ENCODE measurements around the gene SUN2.

The SUN2 gene

GRCh38 chr22:38694940-38695339, 60.9 kb downstream of the SUN2 start:
- no peak for DNase-seq

- DNase-seq, result no peak
Observed at GRCh38 chr22:38694049-38694448, 61.7 kb downstream of the SUN2 start.

GRCh38 chr22:38689651-38690050, 66.1 kb downstream of the SUN2 start:
- DNase-seq, result no peak

GRCh38 chr22:38685761-38686160, 70.0 kb downstream of the SUN2 start:
- no peak for DNase-seq

GRCh38 chr22:38684895-38685294, 70.9 kb downstream of the SUN2 start:
- no peak for DNase-seq
